Left renal pelvis (tissue), 4 donors: ENCODE measurements around the gene TOX2. TPM values are rescaled to one million over a fixed set of nuclear protein-coding genes. Genes with fewer than 3 reads are reported as not detected.

Experiments used
- DNase-seq, 4 donors: peaks; one replicate each; pipeline ENCODE4 v3.0.0-alpha.2; 2013; ENCODE audit warnings: low read depth in 4 of 4, low spot score in 3 of 4
- polyA plus RNA-seq, 4 donors: library from polyadenylated mRNA; unstranded; fragments of 120-200 nt; gene quantifications; one replicate each; pipeline ENCODE4 v1.2.1, GENCODE V29; 2013; ENCODE audit not compliant: insufficient read length in 4 of 4

The TOX2 gene
- polyA plus RNA-seq, 4 donors = 1.2 to 5.3 (median 4.2) TPM

GRCh38 chr20:43955062-43955749, 40.6 kb downstream of the TOX2 start:
- no peak for DNase-seq

GRCh38 chr20:43955750-43956191, 41.1 kb downstream of the TOX2 start:
- DNase-seq = no peak

- no peak for DNase-seq
Observed at GRCh38 chr20:43957392-43957791, 42.7 kb downstream of the TOX2 start.

- DNase-seq = no peak
Observed at GRCh38 chr20:43958626-43959025, 44.0 kb downstream of the TOX2 start.

DNA sequence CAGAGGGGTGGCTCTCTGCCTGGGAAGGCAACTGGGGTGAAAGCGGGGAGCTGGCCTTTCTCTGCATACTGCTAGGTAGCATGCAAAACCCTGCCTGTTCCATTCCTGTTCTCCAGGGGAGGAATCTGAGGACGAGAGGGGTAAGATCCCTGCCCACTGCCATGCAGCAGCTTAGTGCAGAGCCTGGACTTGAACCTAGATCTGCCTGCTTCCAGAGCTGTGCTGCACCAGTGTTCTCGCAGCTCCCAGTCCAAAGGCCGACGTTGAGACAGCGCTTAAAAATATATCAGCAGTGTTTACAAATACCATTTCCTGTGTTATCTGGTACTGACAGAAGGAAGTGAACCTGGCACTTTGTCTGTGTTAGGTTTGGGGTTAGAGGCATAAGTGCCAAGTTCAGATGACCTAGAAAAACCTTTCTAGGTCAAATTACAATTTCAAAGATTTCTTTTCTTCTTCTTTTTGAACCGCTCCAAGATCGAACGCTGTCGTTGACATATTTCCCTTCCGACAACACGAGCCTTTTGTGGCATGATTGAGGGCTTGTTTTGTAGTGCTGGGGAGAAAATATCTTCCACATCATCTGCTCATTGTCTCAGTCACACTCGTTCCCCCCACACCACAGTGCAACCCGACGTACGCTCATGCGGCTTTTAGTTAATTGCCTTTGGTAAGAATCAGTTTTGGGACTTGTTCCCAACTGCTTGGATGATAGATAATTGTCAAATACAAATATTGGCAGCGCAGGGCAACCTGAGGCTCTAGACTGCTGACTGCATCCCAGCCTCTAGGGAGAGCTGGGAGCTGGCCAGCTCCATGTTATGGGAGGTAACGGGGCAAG, 44.6 kb downstream of the TOX2 start:
- DNase-seq = no peak

- no peak for DNase-seq
Observed at GRCh38 chr20:43959920-43960227, 45.2 kb downstream of the TOX2 start.

DNA sequence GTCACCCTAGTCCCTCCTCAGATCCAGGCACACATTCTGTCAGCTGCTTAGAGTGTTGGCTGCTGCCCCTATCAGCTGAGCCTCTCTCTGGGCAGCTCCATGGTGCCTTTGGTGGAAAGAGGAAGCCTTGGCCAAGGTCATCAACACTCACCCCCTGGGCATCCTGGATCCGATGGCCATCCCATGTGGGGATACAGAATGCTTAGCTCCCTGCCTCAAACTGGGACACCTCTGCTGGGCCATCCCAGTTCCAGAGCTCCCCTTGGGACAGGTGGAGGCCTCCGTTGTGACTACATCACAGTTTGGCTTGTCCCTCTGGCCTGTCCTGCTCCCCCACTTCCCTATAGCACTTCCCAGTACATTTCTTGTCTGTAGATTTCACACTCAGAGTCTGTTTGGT, 45.6 kb downstream of the TOX2 start:
- no peak for DNase-seq

DNA sequence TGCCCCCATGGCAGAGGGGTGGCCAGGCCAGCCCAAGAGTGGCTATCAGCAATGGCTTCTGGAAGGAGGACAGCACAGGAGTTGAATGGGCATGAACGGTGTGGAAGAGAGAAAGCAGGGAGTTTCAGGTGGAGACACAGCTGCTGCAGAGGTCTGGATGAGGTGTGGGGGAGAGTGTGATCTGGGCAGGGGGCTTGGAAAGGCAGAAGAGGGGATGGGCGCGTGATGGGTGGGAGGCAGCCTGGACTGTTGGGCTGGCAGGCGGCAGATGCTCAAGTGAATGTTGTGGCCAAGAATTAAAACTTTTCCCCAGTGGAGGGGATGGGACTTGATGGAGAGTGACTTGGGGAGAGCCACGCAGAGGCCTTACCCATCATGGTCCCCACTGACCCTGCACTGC, 46.5 kb downstream of the TOX2 start:
- DNase-seq = no peak

DNA sequence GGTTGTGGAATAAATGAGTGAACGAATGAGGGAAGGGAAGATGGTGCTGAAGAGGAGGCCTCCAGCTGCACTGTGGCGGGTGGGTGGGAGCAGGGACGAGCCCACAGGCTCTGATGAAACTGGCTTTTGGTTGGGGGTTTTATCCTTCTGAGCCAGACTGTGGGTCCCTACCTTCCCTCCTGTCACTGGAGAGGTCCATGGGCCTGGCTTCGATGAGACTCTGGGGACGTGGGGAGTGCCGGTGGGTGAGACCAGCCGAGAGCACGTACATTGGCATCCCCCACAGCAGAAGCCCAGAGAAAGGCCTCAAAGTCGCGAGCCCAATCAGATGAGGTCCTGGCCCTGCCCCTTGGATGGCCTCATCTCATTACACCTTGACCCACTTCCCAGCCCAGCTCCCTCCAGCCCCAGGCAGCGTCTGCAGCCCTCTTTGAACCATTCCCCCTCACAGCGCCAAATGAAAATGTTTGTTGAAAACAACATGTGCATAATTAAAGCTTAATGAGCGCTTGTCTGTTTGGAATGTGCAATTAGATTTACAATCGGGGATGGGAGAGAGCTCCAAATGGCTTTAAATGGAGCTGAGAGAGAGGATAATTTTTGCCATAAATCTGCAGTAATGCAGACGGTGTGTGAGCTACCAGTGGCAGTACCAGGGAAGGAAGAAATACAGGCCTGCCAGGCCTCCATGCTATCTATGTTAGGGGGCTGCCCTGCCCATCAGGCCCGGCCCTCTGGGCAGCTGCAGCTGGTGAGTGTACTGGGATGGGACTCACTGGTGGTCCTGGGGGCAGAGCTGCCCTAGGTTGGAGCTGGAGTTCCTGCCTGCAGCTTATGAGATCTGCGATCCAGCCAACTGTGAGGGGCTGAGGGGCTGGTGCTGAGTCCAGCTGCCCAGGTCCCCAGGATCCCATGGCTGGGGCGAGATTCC, 47.2 kb downstream of the TOX2 start:
- DNase-seq = no peak

DNA sequence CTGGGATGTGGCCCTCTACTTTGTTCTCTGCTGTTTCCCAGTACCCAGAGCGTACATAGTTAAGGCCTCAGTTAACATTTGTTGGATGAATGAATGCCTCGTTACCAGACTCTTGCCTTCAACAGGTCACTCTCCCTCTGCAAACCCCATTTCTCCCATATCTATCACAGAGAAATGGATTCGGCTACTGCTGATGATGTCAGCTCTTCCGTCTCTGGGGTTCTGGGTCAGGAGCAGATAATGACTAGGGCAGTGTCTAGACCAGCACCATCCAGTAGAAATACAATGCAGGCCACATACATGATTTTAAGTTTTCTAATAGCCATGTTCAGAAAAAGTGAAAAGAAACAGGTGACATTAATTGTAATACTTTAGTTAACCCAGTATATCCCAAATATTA, 47.9 kb downstream of the TOX2 start:
- DNase-seq = no peak

DNA sequence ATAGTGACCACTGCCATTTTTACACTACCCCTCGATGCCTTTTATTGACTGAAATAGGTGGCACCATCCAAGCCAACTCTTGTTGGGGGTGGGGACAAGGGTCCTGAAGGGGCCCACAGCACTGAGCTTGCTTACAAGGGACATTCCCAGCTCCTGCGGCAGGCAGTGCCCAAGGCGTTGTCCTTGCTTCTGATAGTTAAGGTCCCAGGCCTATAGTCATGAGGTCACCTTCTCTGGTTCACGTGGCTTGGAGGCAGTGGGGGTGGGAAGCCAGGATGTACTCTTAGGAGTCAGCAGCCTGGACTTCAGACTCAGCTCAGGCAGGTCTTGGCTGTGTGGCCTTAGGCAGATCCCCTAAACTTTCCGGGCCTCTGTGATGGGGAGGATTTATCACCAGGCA, 48.6 kb downstream of the TOX2 start:
- DNase-seq = no peak

DNA sequence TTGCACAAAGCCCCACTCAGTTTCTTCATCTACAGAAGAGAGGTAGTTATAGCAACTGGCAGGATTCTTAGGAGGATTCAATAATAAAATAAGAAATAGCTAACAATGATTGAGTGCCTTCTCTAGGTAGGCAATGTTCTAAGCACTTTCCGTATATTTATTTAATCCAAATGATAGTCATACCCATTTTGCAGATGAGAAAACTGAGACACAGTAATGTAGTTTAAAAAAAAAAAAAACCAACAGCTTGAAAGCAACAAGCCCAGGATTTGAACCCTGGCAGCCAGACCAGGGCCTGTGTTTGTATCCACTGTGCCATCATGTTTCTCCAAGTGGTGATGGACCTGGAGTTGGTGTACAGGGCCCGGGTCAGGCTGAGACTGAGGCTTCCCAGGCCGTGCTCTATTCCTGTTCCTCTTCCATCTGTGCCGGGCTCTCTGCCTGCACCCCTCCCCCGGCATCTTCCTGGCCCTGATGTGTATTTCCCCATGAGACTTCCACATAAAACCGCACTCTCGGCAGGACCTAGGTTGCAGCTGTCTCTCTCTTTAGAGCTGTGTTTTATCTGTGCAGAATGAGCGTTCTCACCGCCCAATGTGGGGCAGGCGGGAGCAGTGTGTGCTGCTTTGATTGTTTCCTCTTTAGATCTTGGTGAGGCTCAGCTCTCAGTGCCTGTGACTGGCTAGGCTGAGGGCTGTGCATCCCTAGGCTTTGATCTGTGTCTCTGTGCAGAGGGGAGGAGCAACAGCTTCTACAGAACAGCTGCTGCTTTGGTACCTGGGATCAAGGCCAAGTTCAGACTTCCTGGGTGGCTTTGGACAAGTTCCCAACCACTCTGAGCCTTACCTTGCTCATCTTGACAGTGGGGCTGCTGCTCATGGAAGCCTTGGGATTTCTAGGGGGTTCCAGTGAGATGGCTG, 49.5 kb downstream of the TOX2 start:
- DNase-seq = no peak

- DNase-seq = no peak
Observed at GRCh38 chr20:43968341-43969000, 53.8 kb downstream of the TOX2 start.

GRCh38 chr20:43969028-43969447, 54.4 kb downstream of the TOX2 start:
- no peak for DNase-seq

- DNase-seq = no peak
Observed at GRCh38 chr20:43969501-43970182, 55.0 kb downstream of the TOX2 start.

- DNase-seq = no peak
Observed at GRCh38 chr20:43971267-43971666, 56.6 kb downstream of the TOX2 start.

GRCh38 chr20:43972051-43972450, 57.4 kb downstream of the TOX2 start:
- DNase-seq = no peak

- DNase-seq = no peak
Observed at GRCh38 chr20:43972692-43973091, 58.0 kb downstream of the TOX2 start.

DNA sequence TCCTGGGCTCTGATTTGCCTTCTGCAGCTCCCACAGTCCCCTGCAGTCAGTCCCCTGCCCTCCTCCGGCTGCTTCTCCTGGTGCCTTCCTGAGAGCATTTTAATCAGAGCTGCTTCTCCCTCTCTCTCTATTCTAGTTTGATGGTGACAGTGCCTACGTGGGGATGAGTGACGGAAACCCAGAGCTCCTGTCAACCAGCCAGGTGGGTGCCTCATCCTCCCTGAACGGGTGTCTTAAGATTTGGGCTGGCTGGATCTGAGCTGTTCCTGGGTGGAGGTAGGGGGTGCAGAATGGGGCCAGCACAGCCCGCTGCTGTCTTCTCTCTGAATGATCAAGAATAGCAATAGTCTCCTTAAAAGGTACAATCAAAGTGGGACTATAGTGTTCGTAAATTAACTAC, 58.6 kb downstream of the TOX2 start:
- DNase-seq = no peak
